ENCODE measurements around the gene FABP6.

- no peak for TF ChIP-seq CTCF (IDR thresholded peaks at IDR 0.05)
- no peak for TF ChIP-seq ZFX (IDR thresholded peaks at IDR 0.05; ENCODE audit: borderline replicate concordance)
These were observed 56.0 kb downstream of the FABP6 start for GRCh38 chr5:160285316-160285715.
